Caco-2 (cell line): ENCODE measurements around the gene HIP1R. TPM values are rescaled to one million over a fixed set of nuclear protein-coding genes. Genes with fewer than 3 reads are reported as not detected.

ENCODE experiments used
- BruUV-seq: library from RNA; stranded (reverse); fragments of 400-500 nt; replicated peaks from 2 replicates; lab custom pipeline; 2021; lab: Mats Ljungman, UMichigan
- CTCF ChIA-PET: fragments of 300-600 bp; sonication (Branson Sonifier 250); formaldehyde crosslinking; loops from one replicate; lab custom pipeline; 2022; ENCODE audit warnings: antibody characterized with exemption; lab: Charles Lee
- POLR2A ChIA-PET: fragments of 300-600 bp; sonication (Branson Sonifier 250); formaldehyde crosslinking; loops from one replicate; lab custom pipeline; 2022; ENCODE audit warnings: antibody characterized with exemption; lab: Charles Lee
- DNase-seq, 2 experiments: peaks; one replicate each; pipeline versions ENCODE4 v3.0.0 to v3.0.0-alpha.2; 2020 to 2022
- H3K27me3 ChIP-seq: replicated peaks from 2 replicates; pipeline ENCODE4 v1.6.0; 2011; ENCODE audit warnings: low read length; ENCODE audit not compliant: control insufficient read depth, insufficient read depth
- H3K36me3 ChIP-seq: 2 replicates; pipeline ENCODE4 v1.5.1; 2011; ENCODE audit warnings: low read length; ENCODE audit not compliant: control insufficient read depth, insufficient read depth
- H3K4me1 ChIP-seq: fragments of 250-450 bp; sonication (Bioruptor Pico); 2 replicates; pipeline ENCODE4 v1.5.1; 2020; ENCODE audit warnings: mild to moderate bottlenecking
- H3K4me3 ChIP-seq: 2 replicates; pipeline ENCODE4 v1.5.1; 2011; ENCODE audit warnings: low read depth, mild to moderate bottlenecking, control low read depth, low read length
- H3K9me3 ChIP-seq: fragments of 250-450 bp; sonication (Bioruptor Pico); 2 replicates; pipeline ENCODE4 v1.5.1; 2020; ENCODE audit warnings: mild to moderate bottlenecking, moderate library complexity
- H3K27ac Mint-ChIP-seq: one replicate; pipeline ENCODE4 v1.8.0; 2022; ENCODE audit warnings: mixed read lengths; ENCODE audit not compliant: unreplicated experiment
- H3K27me3 Mint-ChIP-seq: one replicate; pipeline ENCODE4 v1.8.0; 2022; ENCODE audit warnings: mixed read lengths; ENCODE audit not compliant: insufficient read depth, unreplicated experiment
- H3K36me3 Mint-ChIP-seq: one replicate; pipeline ENCODE4 v1.8.0; 2022; ENCODE audit warnings: mild to moderate bottlenecking, mixed read lengths; ENCODE audit not compliant: insufficient read depth, unreplicated experiment
- H3K4me1 Mint-ChIP-seq: one replicate; pipeline ENCODE4 v1.8.0; 2022; ENCODE audit warnings: low read depth, mixed read lengths; ENCODE audit not compliant: unreplicated experiment
- H3K4me3 Mint-ChIP-seq: one replicate; pipeline ENCODE4 v1.8.0; 2022; ENCODE audit warnings: mild to moderate bottlenecking, moderate library complexity, mixed read lengths; ENCODE audit not compliant: unreplicated experiment
- H3K9me3 Mint-ChIP-seq: one replicate; pipeline ENCODE4 v1.8.0; 2022; ENCODE audit warnings: mixed read lengths; ENCODE audit not compliant: unreplicated experiment
- intact Hi-C: fragments of 100-400 bp; cut with micrococcal nuclease; formaldehyde crosslinking; loops from one replicate; pipeline ENCODE4 v1.10.0; 2022; ENCODE audit not compliant: unreplicated experiment
- total RNA-seq: library from RNA; stranded (reverse); gene quantifications from 2 replicates; pipeline ENCODE4 v1.2.3, GENCODE V29; 2022
- TF ChIP-seq, protein P1 (sequence below), 2 experiments: fragments of 200-600 bp in 1 of 2; IDR thresholded peaks; 1 replicate in 1 of 2; 2 replicates in 1 of 2; pipeline versions ENCODE4 v1.5.1 to v1.8.0; 2011 to 2022; ENCODE audit warnings: antibody characterized with exemption in 1 of 2, control low read depth in 1 of 2, inconsistent platforms in 1 of 2, low read depth in 1 of 2, low read length in 1 of 2, mild to moderate bottlenecking in 1 of 2, moderate library complexity in 1 of 2; ENCODE audit not compliant: insufficient read depth in 1 of 2, severe bottlenecking in 1 of 2, unreplicated experiment in 1 of 2

The HIP1R gene
- total RNA-seq, 1 experiment from 2014 or later, result 13.8 TPM

DNA sequence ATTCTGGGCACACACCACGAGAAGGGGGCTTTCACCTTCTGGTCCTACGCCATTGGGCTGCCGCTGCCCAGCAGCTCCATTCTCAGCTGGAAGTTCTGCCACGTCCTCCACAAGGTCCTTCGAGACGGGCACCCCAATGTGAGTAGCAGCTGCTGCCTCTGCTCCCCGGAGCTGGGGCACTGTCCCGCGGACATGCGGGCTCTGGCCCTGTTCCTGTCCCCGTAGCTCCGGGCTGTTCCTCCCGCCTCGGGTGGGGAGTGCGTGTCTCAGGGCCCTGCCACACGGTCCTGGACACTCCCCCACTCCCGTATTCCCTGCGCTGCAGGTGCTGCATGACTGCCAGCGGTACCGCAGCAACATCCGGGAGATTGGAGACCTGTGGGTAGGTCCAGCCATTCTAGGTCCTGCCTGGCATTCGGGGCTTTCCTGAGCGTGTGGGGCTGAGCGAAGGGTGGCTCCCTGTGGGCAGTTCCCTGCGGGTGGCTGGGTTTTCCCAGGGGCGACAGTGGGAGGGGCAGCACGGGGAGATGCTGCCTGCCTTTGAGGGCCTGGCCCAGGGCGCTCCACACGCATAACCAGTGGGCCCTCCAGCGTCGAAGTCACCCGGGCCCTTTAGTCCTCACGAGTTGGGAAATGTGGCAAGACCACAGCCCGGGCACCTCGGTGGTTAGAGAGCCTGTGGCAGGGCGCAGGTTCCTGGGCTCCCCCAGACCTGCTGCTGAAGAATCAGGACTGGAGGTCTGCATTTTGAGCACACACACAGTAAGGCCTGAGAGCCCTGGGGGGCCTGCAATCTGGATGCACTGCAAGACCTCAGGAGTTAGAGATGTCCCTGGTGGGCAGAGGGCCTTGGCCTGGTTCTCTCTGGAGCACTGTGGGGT is 13.5 kb downstream of the HIP1R start:
- ChIA-PET CTCF (no interaction called here), POLR2A (interaction anchor here (0.5 kb wide), 1 partner anchor 378 kb away, joined by 3 read pairs; no protein-coding TSS in a partner anchor)
- DNase-seq, result peak in 1 of 2 experiments; percentile 31
- H3K9me3 ChIP-seq, result no peaks in the 10 kb centered on the region
- Mint-ChIP-seq H3K27ac (no peak overlapping the region), H3K4me3 (no peak overlapping the region), H3K27me3 (no peaks in the 10 kb centered on the region), H3K9me3 (no peaks in the 10 kb centered on the region), H3K4me1 (peaks cover 6% of the 10 kb centered on the region), H3K36me3 (peaks cover 14% of the 10 kb centered on the region)
- no TSS peak for BruUV-seq
- H3K4me1 ChIP-seq, result no peaks in the 10 kb centered on the region
- H3K27me3 ChIP-seq, result no peaks in the 10 kb centered on the region
- H3K4me3 ChIP-seq, result no peak overlapping the region
- TF ChIP-seq, protein P1, sequence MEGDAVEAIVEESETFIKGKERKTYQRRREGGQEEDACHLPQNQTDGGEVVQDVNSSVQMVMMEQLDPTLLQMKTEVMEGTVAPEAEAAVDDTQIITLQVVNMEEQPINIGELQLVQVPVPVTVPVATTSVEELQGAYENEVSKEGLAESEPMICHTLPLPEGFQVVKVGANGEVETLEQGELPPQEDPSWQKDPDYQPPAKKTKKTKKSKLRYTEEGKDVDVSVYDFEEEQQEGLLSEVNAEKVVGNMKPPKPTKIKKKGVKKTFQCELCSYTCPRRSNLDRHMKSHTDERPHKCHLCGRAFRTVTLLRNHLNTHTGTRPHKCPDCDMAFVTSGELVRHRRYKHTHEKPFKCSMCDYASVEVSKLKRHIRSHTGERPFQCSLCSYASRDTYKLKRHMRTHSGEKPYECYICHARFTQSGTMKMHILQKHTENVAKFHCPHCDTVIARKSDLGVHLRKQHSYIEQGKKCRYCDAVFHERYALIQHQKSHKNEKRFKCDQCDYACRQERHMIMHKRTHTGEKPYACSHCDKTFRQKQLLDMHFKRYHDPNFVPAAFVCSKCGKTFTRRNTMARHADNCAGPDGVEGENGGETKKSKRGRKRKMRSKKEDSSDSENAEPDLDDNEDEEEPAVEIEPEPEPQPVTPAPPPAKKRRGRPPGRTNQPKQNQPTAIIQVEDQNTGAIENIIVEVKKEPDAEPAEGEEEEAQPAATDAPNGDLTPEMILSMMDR (IDR thresholded peaks at IDR 0.05; ENCODE audit: insufficient read depth in 1 of 2, low read depth in 1 of 2, low read length in 1 of 2, severe bottlenecking in 1 of 2, unreplicated experiment in 1 of 2), result no peak
- intact Hi-C loops, result no loop called here
- H3K36me3 ChIP-seq, result no peaks in the 10 kb centered on the region

DNA sequence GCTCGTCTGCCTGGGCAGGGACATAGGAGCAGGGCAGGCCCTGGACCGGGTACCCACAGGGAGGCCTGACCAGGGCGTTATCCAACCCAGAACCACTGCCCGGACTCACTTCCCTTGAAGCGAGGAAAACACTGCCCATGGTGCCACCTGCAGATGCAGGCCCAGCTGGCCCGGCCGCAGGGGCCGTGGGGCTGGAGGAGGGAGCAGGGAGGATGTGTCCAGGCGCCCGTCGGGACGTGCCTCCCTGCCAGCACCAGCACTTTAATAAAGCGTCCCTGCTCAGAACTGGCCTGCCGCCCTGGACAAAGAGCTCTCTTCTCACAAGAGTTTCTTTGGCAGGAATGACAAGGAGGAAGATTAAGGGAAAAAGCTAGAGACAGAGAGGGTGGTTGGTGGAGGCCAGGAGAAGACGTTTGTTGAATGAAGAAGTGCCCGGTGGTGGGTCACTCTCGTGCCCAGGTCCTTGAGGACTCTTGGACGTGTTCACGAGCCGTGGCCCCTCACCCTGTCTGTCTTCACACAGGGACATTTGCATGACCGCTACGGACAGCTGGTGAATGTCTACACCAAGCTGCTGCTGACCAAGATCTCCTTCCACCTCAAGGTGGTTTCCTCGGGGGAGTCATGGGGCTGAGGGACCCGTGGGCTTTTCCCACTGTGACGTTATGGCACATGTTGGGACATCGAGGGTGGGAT is 14.2 kb downstream of the HIP1R start:
- no peaks in the 10 kb centered on the region for H3K4me1 ChIP-seq
- POLR2A ChIA-PET, result interaction anchor here (0.5 kb wide), 1 partner anchor 377 kb away, joined by 3 read pairs; no protein-coding TSS in a partner anchor
- intact Hi-C loops, result no loop called here
- H3K4me1 Mint-ChIP-seq, result peaks cover 1% of the 10 kb centered on the region
- H3K27me3 Mint-ChIP-seq, result no peaks in the 10 kb centered on the region
- no peak for DNase-seq
- H3K27ac Mint-ChIP-seq, result no peak overlapping the region
- H3K27me3 ChIP-seq, result no peaks in the 10 kb centered on the region
- H3K36me3 Mint-ChIP-seq, result peaks cover 9% of the 10 kb centered on the region
- CTCF ChIA-PET, result no interaction called here
- no peaks in the 10 kb centered on the region for H3K36me3 ChIP-seq
- no TSS peak for BruUV-seq
- no peak overlapping the region for H3K4me3 ChIP-seq
- no peaks in the 10 kb centered on the region for H3K9me3 ChIP-seq
- H3K9me3 Mint-ChIP-seq, result no peaks in the 10 kb centered on the region
- no peak overlapping the region for H3K4me3 Mint-ChIP-seq
- TF ChIP-seq, protein P1 (IDR thresholded peaks at IDR 0.05; ENCODE audit: insufficient read depth in 1 of 2, low read depth in 1 of 2, low read length in 1 of 2, severe bottlenecking in 1 of 2, unreplicated experiment in 1 of 2), result no peak

DNA sequence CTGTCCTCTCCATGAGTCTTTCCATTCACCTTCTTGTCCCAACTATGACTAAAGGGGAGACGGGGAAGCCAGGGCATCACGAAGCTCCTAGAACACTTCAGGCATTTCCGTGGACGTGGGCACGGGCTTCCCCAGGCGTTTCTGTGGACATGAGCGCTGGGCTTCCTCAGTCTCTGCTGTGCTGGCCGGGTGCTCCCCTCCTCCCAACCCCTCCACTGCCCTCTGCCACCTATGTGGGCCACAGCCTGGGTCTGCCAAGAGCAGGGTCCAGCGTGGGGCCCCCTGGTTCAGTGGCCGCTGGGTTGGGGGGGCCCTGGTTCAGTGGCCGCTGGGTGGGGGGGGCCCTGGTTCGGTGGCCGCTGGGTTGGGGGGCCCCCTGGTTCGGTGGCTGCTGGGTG is 14.8 kb downstream of the HIP1R start:
- no peaks in the 10 kb centered on the region for H3K4me1 Mint-ChIP-seq
- ChIA-PET CTCF (no interaction called here), POLR2A (no interaction called here)
- no peaks in the 10 kb centered on the region for H3K9me3 Mint-ChIP-seq
- BruUV-seq, result no TSS peak
- intact Hi-C loops, result no loop called here
- Histone ChIP-seq H3K9me3 (no peaks in the 10 kb centered on the region), H3K4me3 (no peak overlapping the region), H3K27me3 (no peaks in the 10 kb centered on the region), H3K4me1 (no peaks in the 10 kb centered on the region), H3K36me3 (no peaks in the 10 kb centered on the region)
- H3K27ac Mint-ChIP-seq, result no peak overlapping the region
- no peaks in the 10 kb centered on the region for H3K27me3 Mint-ChIP-seq
- TF ChIP-seq, protein P1 (IDR thresholded peaks at IDR 0.05; ENCODE audit: insufficient read depth in 1 of 2, low read depth in 1 of 2, low read length in 1 of 2, severe bottlenecking in 1 of 2, unreplicated experiment in 1 of 2), result no peak
- H3K36me3 Mint-ChIP-seq, result peaks cover 8% of the 10 kb centered on the region
- no peak overlapping the region for H3K4me3 Mint-ChIP-seq
- DNase-seq, result no peak
